Hypothalamus (tissue), 51 donors: ENCODE results near the gene CREB3L2.
"Not testable (repeated sequence)": the region's sequence is repeated elsewhere in the genome, so short reads cannot be mapped to it uniquely, and the experiment has no call there.

Experiments
- DNase-seq, 51 donors: peaks; one replicate each; lab custom pipeline; 2025; lab: John Stamatoyannopoulos, UW

The CREB3L2 gene

GRCh38 chr7:138001529-138002095 lies at the start of gene CREB3L2:
CREB3L2 (minus strand) TSS chr7:138002086; CDS start chr7:138001705, 381 bp downstream.
- DNase-seq: peak in 35 of 51 donors; percentile 53 to 98 (median 72)

GRCh38 chr7:138049505-138050116 lies 47.7 kb upstream of the CREB3L2 start:
- no peak for DNase-seq

- DNase-seq: no peak
Measured at GRCh38 chr7:138047907-138048306, 46.0 kb upstream of the CREB3L2 start.

GRCh38 chr7:138044897-138045296 lies 43.0 kb upstream of the CREB3L2 start:
- no peak for DNase-seq

- not testable (repeated sequence) for DNase-seq
Measured at GRCh38 chr7:138040063-138040462, 38.2 kb upstream of the CREB3L2 start.

- DNase-seq: no peak
Measured at GRCh38 chr7:138036135-138036534, 34.2 kb upstream of the CREB3L2 start.

GRCh38 chr7:138033241-138033640 lies 31.4 kb upstream of the CREB3L2 start:
- no peak for DNase-seq

- DNase-seq: no peak
Measured at GRCh38 chr7:138032770-138033169, 30.9 kb upstream of the CREB3L2 start.

GRCh38 chr7:138032186-138032585 lies 30.3 kb upstream of the CREB3L2 start:
- no peak for DNase-seq

- DNase-seq: no peak
Measured at GRCh38 chr7:138030679-138031351, 28.9 kb upstream of the CREB3L2 start.

- peak in 1 of 51 donors; percentile 14 for DNase-seq
Measured at GRCh38 chr7:138029941-138030340, 28.1 kb upstream of the CREB3L2 start.

GRCh38 chr7:138029126-138029525 lies 27.2 kb upstream of the CREB3L2 start:
- DNase-seq: no peak

- DNase-seq: no peak
Measured at GRCh38 chr7:138027100-138027499, 25.2 kb upstream of the CREB3L2 start.

- no peak for DNase-seq
Measured at GRCh38 chr7:138025215-138026186, 23.6 kb upstream of the CREB3L2 start.

- DNase-seq: no peak
Measured at GRCh38 chr7:138024765-138025164, 22.9 kb upstream of the CREB3L2 start.

GRCh38 chr7:138024343-138024691 lies 22.4 kb upstream of the CREB3L2 start:
- DNase-seq: no peak

- DNase-seq: no peak
Measured at GRCh38 chr7:138023618-138024342, 21.9 kb upstream of the CREB3L2 start.

GRCh38 chr7:138021889-138022288 lies 20.0 kb upstream of the CREB3L2 start:
- DNase-seq: no peak

- DNase-seq: no peak
Measured at GRCh38 chr7:138017992-138018391, 16.1 kb upstream of the CREB3L2 start.

- DNase-seq: no peak
Measured at GRCh38 chr7:138015096-138015495, 13.2 kb upstream of the CREB3L2 start.
